ENCODE measurements around the gene PEX5L. TPM values are rescaled to one million over a fixed set of nuclear protein-coding genes. Genes with fewer than 3 reads are reported as not detected.

PEX5L gene
- total and polyA plus RNA-seq, 2 donors (not counting 1 experiment from before 2014, with no cell fraction given), result not detected

- WGBS (ENCODE audit: insufficient coverage), result no CpG with 5 or more reads among the region's 1 CpG
- intact Hi-C loops (cut with micrococcal nuclease), result no loop called here
- no peaks in the 10 kb centered on the region for H4K20me1 ChIP-seq (ENCODE audit: control insufficient read depth, insufficient read depth, low read length, poor library complexity, severe bottlenecking)
- no peak overlapping the region for H3K27ac Mint-ChIP-seq
- no peak for TF ChIP-seq EZH2 (IDR thresholded peaks at IDR 0.05; ENCODE audit: borderline replicate concordance, insufficient read depth, low read depth, low read length, poor library complexity, severe bottlenecking)
- no peak for TF ChIP-seq CTCF (IDR thresholded peaks at IDR 0.05)
- H3K79me2 ChIP-seq (ENCODE audit: control insufficient read depth, insufficient read depth, low read length), result no peaks in the 10 kb centered on the region
- H3K27ac ChIP-seq (ENCODE audit: low read length in 2 of 2), result no peak overlapping the region
- ChIA-PET POLR2A (no interaction called here), CTCF (no interaction called here)
- H3K4me3 ChIP-seq (ENCODE audit: control extremely low read depth in 1 of 5, extremely low read depth in 1 of 5, insufficient read depth in 1 of 5, low read depth in 2 of 5, low read length in 4 of 5), result no peak overlapping the region
- DNase-seq (no peak), ATAC-seq (ENCODE audit: low read depth) (no peak)
- H3K4me1 ChIP-seq (ENCODE audit: control insufficient read depth in 2 of 2, insufficient read depth in 2 of 2, low read length in 2 of 2), result no peaks in the 10 kb centered on the region
- H3K9me3 ChIP-seq (ENCODE audit: control extremely low read depth in 1 of 3, control insufficient read depth in 2 of 3, insufficient read depth in 1 of 3, low read length in 2 of 3), result no peaks in the 10 kb centered on the region
- H3K4me2 ChIP-seq (replicated peaks; ENCODE audit: low read depth, low read length, poor library complexity, severe bottlenecking), result no peak overlapping the region
- H3K27me3 ChIP-seq (replicated peaks in 1 of 4; ENCODE audit: control extremely low read depth in 1 of 4, control insufficient read depth in 3 of 4, insufficient read depth in 4 of 4, low read length in 3 of 4), result no peaks in the 10 kb centered on the region
- no peak overlapping the region for H3K4me3 Mint-ChIP-seq
- no peaks in the 10 kb centered on the region for H3K4me1 Mint-ChIP-seq
- no peaks in the 10 kb centered on the region for H3K9me3 Mint-ChIP-seq (ENCODE audit: insufficient read depth)
- no peaks in the 10 kb centered on the region for H3K36me3 ChIP-seq (replicated peaks in 1 of 2; ENCODE audit: control extremely low read depth in 1 of 2, control insufficient read depth in 1 of 2, extremely low read depth in 1 of 2, insufficient read depth in 2 of 2, low read length in 1 of 2)
- H3K27me3 Mint-ChIP-seq, result no peaks in the 10 kb centered on the region
- H3K9ac ChIP-seq (ENCODE audit: low read length), result no peak overlapping the region
- no peak overlapping the region for H2AFZ ChIP-seq (ENCODE audit: insufficient read depth, low read depth, low read length, poor library complexity, severe bottlenecking)
These were observed 44.9 kb downstream of the PEX5L start for GRCh38 chr3:179991883-179992282.

- Mint-ChIP-seq H3K27me3 (no peaks in the 10 kb centered on the region), H3K27ac (no peak overlapping the region), H3K4me3 (no peak overlapping the region), H3K4me1 (no peaks in the 10 kb centered on the region), H3K9me3 (ENCODE audit: insufficient read depth) (no peaks in the 10 kb centered on the region)
- Histone ChIP-seq H3K79me2 (ENCODE audit: control insufficient read depth, insufficient read depth, low read length) (no peaks in the 10 kb centered on the region), H3K9ac (ENCODE audit: low read length) (no peak overlapping the region), H3K4me1 (ENCODE audit: control insufficient read depth in 2 of 2, insufficient read depth in 2 of 2, low read length in 2 of 2) (no peaks in the 10 kb centered on the region), H3K4me2 (replicated peaks; ENCODE audit: low read depth, low read length, poor library complexity, severe bottlenecking) (no peak overlapping the region), H3K9me3 (ENCODE audit: control extremely low read depth in 1 of 3, control insufficient read depth in 2 of 3, insufficient read depth in 1 of 3, low read length in 2 of 3) (no peaks in the 10 kb centered on the region), H3K27ac (ENCODE audit: low read length in 2 of 2) (no peak overlapping the region), H3K27me3 (replicated peaks in 1 of 4; ENCODE audit: control extremely low read depth in 1 of 4, control insufficient read depth in 3 of 4, insufficient read depth in 4 of 4, low read length in 3 of 4) (no peaks in the 10 kb centered on the region), H3K4me3 (ENCODE audit: control extremely low read depth in 1 of 5, extremely low read depth in 1 of 5, insufficient read depth in 1 of 5, low read depth in 2 of 5, low read length in 4 of 5) (no peak overlapping the region), H4K20me1 (ENCODE audit: control insufficient read depth, insufficient read depth, low read length, poor library complexity, severe bottlenecking) (no peaks in the 10 kb centered on the region), H2AFZ (ENCODE audit: insufficient read depth, low read depth, low read length, poor library complexity, severe bottlenecking) (no peak overlapping the region), H3K36me3 (replicated peaks in 1 of 2; ENCODE audit: control extremely low read depth in 1 of 2, control insufficient read depth in 1 of 2, extremely low read depth in 1 of 2, insufficient read depth in 2 of 2, low read length in 1 of 2) (no peaks in the 10 kb centered on the region)
- no peak for DNase-seq
- POLR2A ChIA-PET, result no interaction called here
- CTCF ChIA-PET, result no interaction called here
- intact Hi-C loops (cut with micrococcal nuclease), result no loop called here
- TF ChIP-seq EZH2 (IDR thresholded peaks at IDR 0.05; ENCODE audit: borderline replicate concordance, insufficient read depth, low read depth, low read length, poor library complexity, severe bottlenecking), result no peak
- no peak for TF ChIP-seq CTCF (IDR thresholded peaks at IDR 0.05)
- 88% methylated on average over 4 of the region's 4 CpGs for WGBS (ENCODE audit: insufficient coverage)
- no peak for ATAC-seq (ENCODE audit: low read depth)
These were observed 45.6 kb downstream of the PEX5L start for GRCh38 chr3:179991104-179991503.
